Activated T-helper 1 cell treated with Interleukin-2 at 50 U/mL for 16 hours (primary cell): ENCODE measurements around the gene FRMD4B.

Experiments
- DNase-seq: peaks from one replicate; pipeline ENCODE4 v3.0.0-alpha.2; 2020; ENCODE audit warnings: low read depth

FRMD4B gene

GRCh38 chr3:69126999-69127398, 258.9 kb downstream of the FRMD4B start:
- no peak for DNase-seq

GRCh38 chr3:69126216-69126615, 259.7 kb downstream of the FRMD4B start:
- no peak for DNase-seq

DNA sequence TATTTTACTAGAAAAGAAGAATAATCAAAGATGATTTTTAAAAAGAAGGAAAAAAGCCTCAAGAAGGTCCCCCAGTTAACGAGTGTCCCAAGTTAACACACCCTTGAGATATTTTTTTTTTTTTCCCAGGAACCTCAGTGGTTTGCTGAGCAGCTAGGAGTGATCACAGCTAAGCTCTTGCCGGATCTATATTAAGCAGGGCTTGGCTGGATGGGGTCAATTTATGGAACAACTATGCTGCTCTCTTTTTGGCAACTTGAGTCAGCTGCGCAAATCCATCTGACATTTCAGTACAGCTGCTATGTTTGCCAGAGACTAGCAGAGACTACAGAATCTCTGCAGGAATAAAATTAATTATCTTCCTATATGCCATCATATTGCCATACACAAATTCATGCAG, 263.5 kb downstream of the FRMD4B start, which contains the start of gene LMOD3:
Gene LMOD3, minus strand, starts transcription at position 193 of the 400 bp plus-strand sequence. CDS start 209 bp downstream, outside the sequence.
- DNase-seq = no peak

DNA sequence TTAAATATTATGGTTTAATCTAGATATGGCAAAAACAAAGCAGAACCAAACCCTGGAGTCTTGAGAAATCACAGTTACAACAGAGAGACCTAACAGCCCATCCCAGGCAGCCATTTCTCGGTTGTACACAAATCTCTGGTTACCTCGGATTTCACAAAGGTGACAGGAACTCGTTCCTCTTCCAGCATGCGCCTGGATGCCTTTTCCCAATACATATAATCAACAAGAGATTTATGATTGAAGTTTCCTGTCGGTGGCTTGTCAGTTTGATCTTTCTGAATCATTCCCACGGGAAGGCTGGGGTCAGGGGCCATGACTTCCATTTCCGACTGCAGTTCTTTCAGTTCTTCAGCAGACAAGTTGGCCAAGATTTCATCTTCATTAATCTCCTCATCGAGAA, 263.9 kb downstream of the FRMD4B start:
- no peak for DNase-seq

DNA sequence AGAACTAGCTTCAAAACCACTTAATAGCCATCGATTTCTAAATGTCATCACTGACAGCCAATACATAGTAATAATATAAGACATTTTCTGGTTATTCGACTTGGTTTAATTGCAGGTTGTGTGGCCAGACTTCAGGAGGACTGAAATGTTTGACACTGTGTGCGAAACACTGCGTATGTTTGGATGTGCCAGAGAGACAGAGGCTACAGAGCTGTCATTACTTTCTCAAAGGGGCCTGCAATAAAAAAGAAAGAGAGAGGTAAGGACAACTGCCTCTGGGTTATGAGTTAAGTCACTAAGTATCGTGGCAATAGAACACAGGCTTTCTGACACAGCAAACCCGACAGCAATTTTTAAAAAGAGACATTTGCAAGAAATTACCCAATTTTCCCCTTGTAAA, 264.4 kb downstream of the FRMD4B start:
- DNase-seq = no peak

DNA sequence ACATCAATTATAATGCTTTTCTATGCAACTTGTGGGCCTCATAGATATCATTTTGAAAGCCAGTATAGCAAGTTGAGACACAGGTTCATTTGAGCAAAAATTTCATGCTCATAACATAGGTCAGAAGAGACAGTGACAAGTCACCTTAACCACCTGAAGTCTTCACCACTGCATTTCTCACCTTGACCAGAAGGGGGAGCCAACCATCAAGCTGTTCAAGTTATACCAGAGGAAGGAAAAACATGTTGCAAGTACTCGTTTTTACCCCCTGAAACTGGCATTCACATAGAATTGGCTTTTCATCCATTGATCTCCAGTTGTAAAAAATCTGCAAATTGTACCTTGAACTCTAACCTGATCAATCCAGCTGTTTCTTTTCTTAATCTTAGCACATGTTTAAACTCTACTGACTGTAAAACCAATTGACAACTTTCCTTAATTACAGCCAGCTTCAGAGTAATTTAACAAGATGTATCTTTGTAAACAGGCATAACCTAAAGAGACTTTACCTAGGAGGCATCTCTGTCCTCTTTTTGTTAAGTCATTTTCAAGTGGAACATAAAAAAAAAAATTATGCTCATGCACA, 264.9 kb downstream of the FRMD4B start:
- peak; percentile 59 for DNase-seq
